ENCODE data around the gene ZNF581.

Gene ZNF581

GRCh38 chr19:55625004-55625326, 18.5 kb upstream of the ZNF581 start:
- peak overlapping the region; percentile 59 to 61 for H3K4me3 ChIP-seq
- H3K27me3 ChIP-seq, result no peaks in the 10 kb centered on the region
- no peaks in the 10 kb centered on the region for H3K9me3 ChIP-seq
- peaks cover 6 to 25% (median 10%) of the 10 kb centered on the region in 3 donors for H3K36me3 ChIP-seq
- intact Hi-C loops (cut with DNase I; ENCODE audit: low total_unique reads), result no loop called here
- H3K27ac ChIP-seq, result peak overlapping the region; percentile 89 to 93
- H3K4me1 ChIP-seq, result peaks cover 0 to 14% (median 6%) of the 10 kb centered on the region in 4 donors
- TF ChIP-seq CTCF (IDR thresholded peaks at IDR 0.05), result no peak
- DNase-seq, result no peak

- DNase-seq, result no peak
- Histone ChIP-seq H3K27me3 (no peaks in the 10 kb centered on the region), H3K4me1 (peaks cover 0 to 14% (median 6%) of the 10 kb centered on the region in 4 donors), H3K36me3 (peaks cover 6 to 13% (median 9%) of the 10 kb centered on the region in 3 donors), H3K27ac (no peak overlapping the region), H3K4me3 (no peak overlapping the region), H3K9me3 (no peaks in the 10 kb centered on the region)
- no peak for TF ChIP-seq CTCF (IDR thresholded peaks at IDR 0.05)
- intact Hi-C loops (cut with DNase I; ENCODE audit: low total_unique reads), result no loop called here
Measured at GRCh38 chr19:55626350-55626749, 17.1 kb upstream of the ZNF581 start.

GRCh38 chr19:55632463-55632834, 11.0 kb upstream of the ZNF581 start:
- H3K4me3 ChIP-seq, result no peak overlapping the region
- intact Hi-C loops (cut with DNase I; ENCODE audit: low total_unique reads), result loop anchor here (5.0 to 10.0 kb wide), 2 partner anchors 35 to 228 kb away; partner anchors contain the start of genes FIZ1 and UBE2S

GRCh38 chr19:55633861-55634260, 9.6 kb upstream of the ZNF581 start:
- Histone ChIP-seq H3K36me3 (peaks cover 0 to 6% (median 0%) of the 10 kb centered on the region in 3 donors), H3K9me3 (no peaks in the 10 kb centered on the region), H3K4me3 (no peak overlapping the region), H3K27ac (peak overlapping the region in 1 of 2 donors; percentile 100), H3K4me1 (peaks cover 5 to 38% (median 31%) of the 10 kb centered on the region in 4 donors), H3K27me3 (no peaks in the 10 kb centered on the region)
- intact Hi-C loops (cut with DNase I; ENCODE audit: low total_unique reads), result loop anchor here (5.0 to 10.0 kb wide), 2 partner anchors 37 to 229 kb away; partner anchors contain the start of genes FIZ1 and UBE2S
- no peak for TF ChIP-seq CTCF (IDR thresholded peaks at IDR 0.05)
- no peak for DNase-seq

More at GRCh38 chr19:55632463-55632834, 11.0 kb upstream of the ZNF581 start:
- no peaks in the 10 kb centered on the region for H3K36me3 ChIP-seq
- H3K4me1 ChIP-seq, result peaks cover 5 to 24% (median 23%) of the 10 kb centered on the region in 4 donors
- peak overlapping the region in 1 of 2 donors; percentile 35 for H3K27ac ChIP-seq
- peak; percentile 86 to 98 for DNase-seq
- H3K9me3 ChIP-seq, result no peaks in the 10 kb centered on the region
- peak; percentile 81 to 90 for TF ChIP-seq CTCF (IDR thresholded peaks at IDR 0.05)
- H3K27me3 ChIP-seq, result no peaks in the 10 kb centered on the region

GRCh38 chr19:55635334-55635717, 8.1 kb upstream of the ZNF581 start:
- H3K9me3 ChIP-seq, result no peaks in the 10 kb centered on the region
- DNase-seq, result no peak
- intact Hi-C loops (cut with DNase I; ENCODE audit: low total_unique reads), result loop anchor here (10.0 kb wide), 1 partner anchor 231 kb away; the partner anchor contains the start of gene UBE2S
- peaks cover 5 to 53% (median 44%) of the 10 kb centered on the region in 4 donors for H3K4me1 ChIP-seq
- H3K4me3 ChIP-seq, result peak overlapping the region; percentile 95 to 99
- H3K27ac ChIP-seq, result peak overlapping the region; percentile 99 to 100
- TF ChIP-seq CTCF (IDR thresholded peaks at IDR 0.05), result no peak
- H3K27me3 ChIP-seq, result no peaks in the 10 kb centered on the region
- H3K36me3 ChIP-seq, result peaks cover 0 to 6% (median 0%) of the 10 kb centered on the region in 3 donors
